ENCODE data around the gene YAP1.

The YAP1 gene

GRCh38 chr11:102117472-102118113 is 7.3 kb downstream of the YAP1 start:
- DNase-seq: no peak

GRCh38 chr11:102118937-102119336 is 8.7 kb downstream of the YAP1 start:
- no peak for DNase-seq

GRCh38 chr11:102119997-102120396 is 9.8 kb downstream of the YAP1 start:
- DNase-seq: no peak

- DNase-seq: no peak
These were observed 10.3 kb downstream of the YAP1 start for GRCh38 chr11:102120437-102120973.

DNA sequence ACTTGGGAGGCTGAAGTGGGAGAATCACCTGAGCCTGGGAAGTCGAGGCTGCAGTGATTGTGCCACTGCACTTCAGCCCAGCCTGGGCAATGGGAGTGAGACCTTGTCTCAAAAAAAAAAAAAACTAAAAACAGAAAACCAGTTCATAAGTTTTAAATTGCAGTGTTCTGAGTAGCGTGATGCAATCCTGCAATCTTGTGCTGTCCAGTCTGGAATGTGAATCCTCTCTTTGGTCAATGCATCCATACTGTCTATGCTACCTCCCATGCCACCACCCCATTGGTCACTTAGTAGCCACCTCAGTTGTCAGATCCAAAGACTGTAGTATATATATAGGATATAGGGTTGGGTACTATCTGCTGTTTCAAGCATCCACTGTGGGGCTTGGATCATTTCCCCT is 11.1 kb downstream of the YAP1 start:
- DNase-seq: no peak

- no peak for DNase-seq
These were observed 24.4 kb downstream of the YAP1 start for GRCh38 chr11:102134597-102134996.

- DNase-seq: no peak
These were observed 25.0 kb downstream of the YAP1 start for GRCh38 chr11:102135256-102135655.

DNA sequence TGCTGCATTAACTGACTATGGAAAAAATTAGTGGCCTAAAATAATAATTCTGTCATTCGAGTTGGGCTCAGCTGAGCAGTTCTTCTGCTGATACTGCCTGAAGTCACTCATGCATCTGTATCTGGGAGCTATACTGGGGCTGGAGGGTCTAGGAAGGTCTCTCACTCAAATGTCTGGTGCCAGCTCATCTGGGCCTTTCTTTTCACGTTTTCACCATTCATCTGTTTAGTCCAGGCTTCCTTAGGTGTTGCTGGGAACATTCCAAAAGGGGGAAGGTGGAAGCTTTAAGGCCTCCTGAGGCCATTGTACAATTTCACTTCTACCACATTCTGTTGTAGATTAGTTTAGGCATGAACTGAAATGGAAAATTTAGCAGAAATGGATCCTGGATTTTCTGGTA is 28.0 kb downstream of the YAP1 start:
- no peak for DNase-seq

DNA sequence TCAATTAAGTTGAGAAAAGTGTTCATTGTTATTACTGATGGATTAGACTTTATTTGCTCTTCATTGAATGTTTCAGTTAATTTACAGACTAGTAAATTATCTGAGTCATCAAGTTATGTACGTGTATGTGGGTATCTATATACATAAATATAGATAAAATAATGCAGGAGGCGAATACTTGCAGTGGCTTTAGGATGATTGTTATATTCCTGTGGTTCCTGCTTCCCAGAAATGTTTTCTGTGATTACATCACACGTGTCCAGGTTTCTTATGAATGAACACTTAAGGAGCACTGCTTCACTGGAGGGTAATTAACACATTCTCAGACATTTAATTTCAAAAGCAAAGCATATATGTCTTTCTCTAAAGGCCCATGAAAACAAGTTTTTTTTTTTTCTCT is 28.4 kb downstream of the YAP1 start:
- DNase-seq: no peak

- DNase-seq: no peak
These were observed 28.8 kb downstream of the YAP1 start for GRCh38 chr11:102139081-102139498.

DNA sequence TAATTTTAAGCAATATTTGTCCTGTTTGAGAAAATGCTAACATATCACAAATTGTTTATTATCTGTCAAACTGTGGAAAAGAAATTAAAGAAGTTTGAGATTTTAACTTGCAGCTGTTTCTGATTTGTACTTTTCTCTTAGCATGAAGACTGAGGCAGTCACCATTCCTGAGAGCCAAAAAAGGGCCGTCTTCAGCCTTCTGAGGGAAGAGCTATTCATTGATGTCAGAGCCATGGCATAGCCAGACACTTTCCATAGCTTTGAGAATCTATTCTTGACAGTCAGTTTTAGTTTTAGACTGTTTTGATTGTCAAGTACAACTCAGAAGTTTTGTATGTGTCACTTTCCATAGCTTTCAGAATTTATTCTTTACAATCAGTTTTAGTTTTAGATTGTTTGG is 32.1 kb downstream of the YAP1 start:
- no peak for DNase-seq

- no peak for DNase-seq
These were observed 33.6 kb downstream of the YAP1 start for GRCh38 chr11:102143867-102144266.

DNA sequence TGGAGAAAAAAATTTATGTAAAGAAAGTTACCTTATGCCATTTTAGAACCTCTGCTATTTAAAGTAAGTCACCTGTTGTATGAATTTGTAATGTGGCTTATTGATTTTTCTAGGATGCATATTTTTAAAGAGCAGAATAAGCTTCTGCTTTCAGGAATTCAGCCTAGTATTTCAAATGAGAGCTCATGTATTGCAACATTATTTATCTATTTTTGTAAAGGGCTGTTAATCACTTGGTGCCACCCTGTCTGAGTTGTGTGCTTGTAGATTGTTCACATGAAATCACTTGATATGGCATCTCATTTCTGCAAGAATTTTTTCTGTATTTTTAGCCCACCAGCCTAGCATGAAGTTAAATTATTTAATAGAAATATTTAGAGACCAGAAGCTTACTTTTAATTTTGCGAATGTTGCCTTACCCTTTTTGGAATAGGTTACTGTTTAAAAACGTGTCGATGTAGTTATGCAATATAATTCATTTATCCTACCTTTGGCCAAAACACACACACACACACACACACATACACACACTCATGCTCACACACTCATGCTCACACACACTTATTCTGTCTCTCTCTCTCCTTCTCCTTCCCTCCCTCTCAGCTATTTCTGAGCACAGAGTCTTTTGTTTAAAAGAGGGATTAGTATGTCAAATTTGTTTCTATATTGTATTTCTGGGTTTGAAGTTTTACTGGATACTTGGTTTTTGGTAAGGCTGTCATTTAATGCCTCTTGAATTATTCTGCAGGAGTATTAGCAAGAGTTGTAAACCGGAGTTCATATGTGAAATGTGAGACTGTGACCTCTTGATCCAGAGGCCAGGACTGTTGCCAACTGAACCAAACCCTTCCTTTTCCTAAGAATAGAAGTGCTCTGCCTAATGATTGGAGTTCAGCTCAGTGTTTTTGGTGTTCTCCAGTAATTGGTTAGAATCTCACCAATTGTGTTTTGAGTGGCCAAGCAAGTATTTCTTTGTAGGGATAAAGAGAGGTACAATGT is 34.4 kb downstream of the YAP1 start:
- no peak for DNase-seq

DNA sequence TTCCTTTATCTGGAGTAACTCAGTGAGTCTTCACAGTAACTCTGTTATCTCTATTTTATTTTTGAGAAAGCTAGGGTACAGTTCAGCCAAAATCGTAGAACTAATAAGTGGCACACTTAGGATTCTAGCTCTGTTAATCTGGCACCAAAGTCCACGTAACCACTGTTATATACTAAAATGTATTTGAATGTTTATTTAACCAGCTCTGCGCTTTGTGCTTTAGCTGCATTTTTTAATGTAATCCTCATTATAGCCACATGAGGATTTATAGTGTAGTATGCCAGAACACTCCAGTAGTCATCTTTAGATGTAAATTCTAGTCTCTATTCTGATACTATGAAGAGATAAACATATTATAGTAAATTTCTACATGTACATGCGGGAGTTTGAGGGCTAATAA is 36.8 kb downstream of the YAP1 start:
- DNase-seq: no peak

- DNase-seq: no peak
These were observed 37.4 kb downstream of the YAP1 start for GRCh38 chr11:102147632-102148031.

DNA sequence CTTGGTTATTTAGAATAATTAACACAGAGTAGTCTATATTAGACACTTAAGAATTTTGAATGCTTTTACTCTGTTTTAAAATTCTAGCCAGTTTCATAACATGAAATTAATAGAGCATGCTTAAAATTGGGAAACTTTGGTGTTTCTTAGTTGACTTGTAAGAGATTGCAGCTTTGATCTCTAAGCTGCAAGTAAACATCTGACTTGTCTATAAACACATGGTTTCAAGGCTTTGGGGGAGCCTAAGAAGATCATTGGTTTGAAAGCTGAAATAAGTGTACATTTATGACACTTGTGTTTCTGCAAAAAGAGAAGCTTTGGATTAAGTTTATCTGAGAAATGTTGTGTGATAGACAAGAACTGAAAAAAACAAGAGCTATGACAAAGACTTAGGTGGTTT is 37.8 kb downstream of the YAP1 start:
- DNase-seq: no peak

- DNase-seq: no peak
These were observed 41.7 kb downstream of the YAP1 start for GRCh38 chr11:102151784-102152525.

- no peak for DNase-seq
These were observed 42.8 kb downstream of the YAP1 start for GRCh38 chr11:102153082-102153481.

GRCh38 chr11:102154806-102155205 is 44.6 kb downstream of the YAP1 start:
- DNase-seq: no peak

- DNase-seq: no peak
These were observed 45.4 kb downstream of the YAP1 start for GRCh38 chr11:102155676-102156075.

GRCh38 chr11:102157219-102157618 is 47.0 kb downstream of the YAP1 start:
- no peak for DNase-seq

GRCh38 chr11:102158164-102158735 is 48.0 kb downstream of the YAP1 start:
- DNase-seq: no peak

- no peak for DNase-seq
These were observed 53.1 kb downstream of the YAP1 start for GRCh38 chr11:102163368-102163767.
